Loucy (cell line): ENCODE measurements around the gene MBTPS2.

Experiments used
- CTCF ChIP-seq: fragments of 200-600 bp; sonication (generic); conservative IDR thresholded peaks from 2 replicates; pipeline ENCODE4 v1.5.1; 2014; ENCODE audit warnings: mild to moderate bottlenecking, antibody characterized with exemption, low read length
- EZH2phosphoT487 ChIP-seq: fragments of 200-600 bp; IDR thresholded peaks from 2 replicates; pipeline ENCODE4 v1.6.1; 2018; ENCODE audit warnings: antibody characterized with exemption, mild to moderate bottlenecking, moderate library complexity, borderline replicate concordance

- TF ChIP-seq CTCF (no peak), EZH2phosphoT487 (no peak)
These were observed 72.8 kb downstream of the MBTPS2 start for GRCh38 chrX:21912220-21912619.
